HG02973 (cell line): Measurements from ENCODE around the gene TRPM6.
"Not testable (repeated sequence)": the region's sequence is repeated elsewhere in the genome, so short reads cannot be mapped to it uniquely, and the experiment has no call there.

ENCODE experiments used
- ATAC-seq: cut with Tn5 transposase; IDR thresholded peaks from one replicate; pipeline ENCODE4 v1.9.1; 2021; ENCODE audit warnings: moderate library complexity; ENCODE audit not compliant: unreplicated experiment

TRPM6 gene

GRCh38 chr9:74860247-74860646 is 27.5 kb downstream of the TRPM6 start:
- not testable (repeated sequence) for ATAC-seq

DNA sequence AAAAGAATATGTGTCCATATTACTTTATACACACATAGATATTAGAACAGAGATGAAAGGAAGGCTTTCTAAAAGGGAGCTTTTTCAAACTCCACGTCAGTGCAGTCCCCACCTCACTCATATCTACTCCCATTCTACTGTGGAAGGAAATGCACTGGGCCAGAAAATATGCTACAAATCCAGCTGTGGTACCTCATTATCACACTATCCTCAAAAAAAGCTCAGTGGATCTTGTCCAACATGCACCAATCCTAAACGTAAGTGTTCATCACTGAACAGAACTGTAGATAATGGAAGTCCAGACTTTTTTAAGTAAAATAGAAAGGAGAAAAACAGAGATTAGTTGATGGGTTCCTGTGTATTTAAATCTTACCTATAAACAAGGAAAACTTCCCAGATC is 27.9 kb downstream of the TRPM6 start:
- no peak for ATAC-seq

DNA sequence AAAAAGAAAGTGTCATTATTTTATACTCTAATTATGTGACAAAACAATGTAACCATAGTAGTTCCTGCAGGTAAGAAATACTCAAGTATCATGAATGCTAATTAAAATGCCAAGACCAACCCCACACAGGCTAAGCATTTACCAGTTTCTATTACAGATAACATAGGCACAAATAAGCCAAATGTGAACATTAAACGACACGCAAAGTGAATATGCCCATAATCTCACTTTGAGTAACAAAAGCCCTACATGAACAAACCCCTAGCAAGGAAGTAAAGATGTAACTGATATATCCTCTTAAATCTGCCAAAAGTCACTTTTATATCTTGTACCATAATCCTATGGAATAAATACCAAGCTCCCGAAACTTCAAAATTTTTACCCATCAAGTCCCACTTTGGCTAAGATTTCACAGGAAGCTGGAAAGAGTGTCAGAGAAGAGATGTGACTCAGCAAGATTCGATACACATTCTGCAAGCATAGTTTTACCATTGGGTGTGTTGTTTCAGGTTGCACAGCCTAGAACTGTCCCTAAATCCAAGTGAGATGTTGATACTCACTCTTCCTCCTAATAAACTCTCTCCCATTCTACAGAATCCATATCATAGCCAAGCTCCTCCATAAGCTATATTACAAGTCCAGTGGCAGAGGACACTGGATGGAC is 28.8 kb downstream of the TRPM6 start:
- no peak for ATAC-seq

DNA sequence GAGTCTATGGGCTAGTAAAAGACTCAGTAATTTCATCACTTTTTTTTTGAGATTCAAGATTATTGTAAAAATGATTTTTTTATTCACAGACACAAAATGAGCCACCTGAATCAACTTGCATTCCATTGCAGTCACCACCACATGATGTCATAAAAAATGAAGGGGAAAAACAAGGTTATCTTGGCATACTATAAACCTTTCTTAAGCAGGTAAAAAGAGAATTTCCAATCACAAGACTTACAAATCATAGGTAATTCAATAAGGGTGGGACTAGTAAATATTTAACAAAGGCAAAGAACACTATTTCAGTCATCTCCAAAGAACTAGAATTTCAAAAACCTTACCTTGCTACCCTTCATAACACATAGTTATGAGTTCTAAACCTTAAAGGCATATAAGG is 30.7 kb downstream of the TRPM6 start:
- no peak for ATAC-seq

- ATAC-seq: no peak
These were observed 32.6 kb downstream of the TRPM6 start for GRCh38 chr9:74855072-74855471.

DNA sequence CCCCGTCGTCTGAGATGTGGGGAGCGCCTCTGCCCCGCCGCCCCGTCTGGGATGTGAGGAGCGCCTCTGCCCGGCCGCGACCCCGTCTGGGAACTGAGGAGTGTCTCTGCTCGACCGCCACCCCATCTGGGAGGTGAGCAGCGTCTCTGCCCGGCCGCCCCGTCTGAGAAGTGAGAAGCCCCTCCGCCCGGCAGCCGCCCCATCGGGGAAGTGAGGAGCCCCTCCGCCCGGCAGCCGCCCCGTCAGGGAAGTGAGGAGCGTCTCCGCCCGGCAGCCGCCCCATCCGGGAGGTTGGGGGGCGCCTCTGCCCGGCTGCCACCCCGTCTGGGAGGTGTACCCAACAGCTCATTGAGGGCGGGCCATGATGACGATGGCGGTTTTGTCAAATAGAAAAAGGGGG is 34.7 kb downstream of the TRPM6 start:
- not testable (repeated sequence) for ATAC-seq

- no peak for ATAC-seq
These were observed 39.6 kb downstream of the TRPM6 start for GRCh38 chr9:74848153-74848525.

GRCh38 chr9:74847478-74848152 is 40.1 kb downstream of the TRPM6 start:
- ATAC-seq: no peak

DNA sequence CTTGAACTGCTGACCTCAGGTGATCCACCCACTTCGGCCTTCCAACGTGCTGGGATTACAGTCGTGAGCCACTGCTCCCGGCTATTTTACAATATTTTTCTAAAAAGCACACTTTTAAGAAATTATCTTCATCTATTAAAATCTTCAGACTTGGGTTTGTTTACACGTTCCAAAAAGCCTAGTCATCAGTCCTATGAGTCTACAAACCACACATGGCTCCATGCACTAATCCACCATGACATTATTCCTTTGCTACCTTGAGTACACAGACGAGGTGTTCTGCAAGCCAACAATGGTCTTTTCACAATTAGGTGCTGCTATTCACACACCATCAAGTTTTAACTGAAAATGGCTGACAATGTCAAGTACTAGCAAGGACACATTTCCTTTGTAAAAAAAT is 41.0 kb downstream of the TRPM6 start:
- no peak for ATAC-seq

- no peak for ATAC-seq
These were observed 49.4 kb downstream of the TRPM6 start for GRCh38 chr9:74838351-74838750.

DNA sequence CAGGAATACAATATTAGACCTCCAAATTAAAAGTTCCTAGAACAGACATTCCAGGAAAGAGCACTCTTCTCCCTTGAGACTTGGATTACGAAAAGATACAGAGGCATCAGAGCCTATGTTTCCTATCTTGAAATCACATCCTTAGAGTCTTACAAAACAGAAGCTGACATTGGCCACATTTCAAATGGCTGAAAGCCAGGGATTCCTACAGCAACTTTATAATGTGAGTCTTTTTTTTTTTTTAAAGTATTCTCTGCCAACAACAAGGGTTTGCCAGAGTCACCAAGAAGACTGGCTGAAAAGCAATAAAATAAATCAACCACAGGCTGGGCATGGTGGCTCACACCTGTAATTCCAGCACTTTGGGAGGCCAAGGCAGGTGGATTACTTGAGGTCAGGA is 63.1 kb downstream of the TRPM6 start:
- no peak for ATAC-seq

DNA sequence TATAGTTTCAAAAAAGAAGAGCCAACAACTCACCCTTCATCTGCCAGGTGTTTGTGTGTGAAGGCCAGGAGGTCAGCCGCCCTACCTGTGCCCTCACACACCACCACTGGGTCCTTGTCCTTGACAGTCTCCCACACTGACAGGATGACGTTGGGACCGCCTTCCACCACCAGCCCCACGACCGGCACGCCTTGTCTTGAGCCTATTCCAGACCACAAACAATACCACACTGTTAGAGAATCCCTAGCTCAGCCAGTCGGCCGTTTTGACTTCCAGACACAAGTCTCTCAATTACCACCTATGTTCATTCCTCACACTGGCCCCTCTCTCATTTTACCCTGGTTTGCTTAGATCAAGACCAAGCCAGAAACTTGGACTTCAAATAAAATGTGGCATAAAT is 66.1 kb downstream of the TRPM6 start:
- no peak for ATAC-seq

DNA sequence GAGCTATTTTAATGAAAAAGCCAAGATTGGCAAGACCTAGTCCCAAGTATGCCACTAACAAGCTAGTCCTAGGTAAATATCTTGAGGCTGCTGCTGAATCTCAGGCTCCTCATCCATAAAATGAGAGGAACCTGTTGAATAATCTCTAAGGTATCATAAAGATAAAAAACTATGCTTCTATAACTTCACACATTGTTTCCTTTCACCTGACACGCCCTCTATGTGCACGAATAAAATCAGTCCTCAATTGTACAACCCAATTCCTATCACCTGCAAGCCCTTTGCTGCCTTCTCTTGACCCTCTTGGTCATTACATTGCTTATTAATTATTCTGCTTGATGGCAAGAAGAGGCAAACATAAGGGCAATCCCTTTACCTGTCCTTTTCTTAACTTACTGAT is 69.9 kb downstream of the TRPM6 start:
- no peak for ATAC-seq

- no peak for ATAC-seq
These were observed 70.4 kb downstream of the TRPM6 start for GRCh38 chr9:74817281-74817810.

DNA sequence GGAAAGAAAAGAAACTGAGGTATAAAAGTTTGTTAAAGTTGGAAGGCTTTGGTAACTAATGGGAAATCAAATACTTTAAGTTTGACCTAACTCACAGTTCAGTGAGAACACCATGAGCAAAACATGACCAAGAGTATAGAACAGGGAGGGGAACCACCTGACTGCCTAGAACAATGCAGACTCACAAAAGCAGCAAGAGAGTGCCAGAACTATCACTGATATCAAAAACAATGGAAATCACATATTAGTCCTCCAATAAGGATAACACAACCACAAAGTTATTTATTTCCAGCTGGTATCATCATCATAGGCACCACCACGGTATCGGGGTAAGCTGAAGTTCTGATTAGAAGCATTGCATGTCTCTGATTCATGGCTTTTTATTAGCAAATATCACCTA is 77.5 kb downstream of the TRPM6 start:
- no peak for ATAC-seq

- no peak for ATAC-seq
These were observed 83.7 kb downstream of the TRPM6 start for GRCh38 chr9:74804018-74804385.

- ATAC-seq: no peak
These were observed 84.2 kb downstream of the TRPM6 start for GRCh38 chr9:74803376-74804017.

GRCh38 chr9:74800226-74800625 is 87.5 kb downstream of the TRPM6 start:
- no peak for ATAC-seq

DNA sequence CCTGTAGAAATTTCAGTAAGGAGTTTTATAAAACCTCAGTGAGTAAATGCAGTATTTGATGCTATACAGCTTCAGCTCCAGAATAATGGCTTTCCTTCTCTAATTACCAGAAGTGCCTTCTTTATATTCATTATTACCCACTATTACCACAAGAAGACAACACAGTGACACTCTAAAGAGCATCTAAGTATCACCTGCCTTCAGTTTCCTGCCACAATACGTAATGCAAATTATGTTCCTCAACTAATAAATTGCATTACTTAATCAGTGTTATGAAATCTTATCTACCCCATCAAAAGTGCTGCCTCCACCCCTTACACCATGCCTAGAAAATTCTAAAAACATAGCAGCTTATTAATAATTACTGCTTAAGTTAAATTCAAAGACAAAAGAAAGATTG is 91.9 kb downstream of the TRPM6 start:
- no peak for ATAC-seq

DNA sequence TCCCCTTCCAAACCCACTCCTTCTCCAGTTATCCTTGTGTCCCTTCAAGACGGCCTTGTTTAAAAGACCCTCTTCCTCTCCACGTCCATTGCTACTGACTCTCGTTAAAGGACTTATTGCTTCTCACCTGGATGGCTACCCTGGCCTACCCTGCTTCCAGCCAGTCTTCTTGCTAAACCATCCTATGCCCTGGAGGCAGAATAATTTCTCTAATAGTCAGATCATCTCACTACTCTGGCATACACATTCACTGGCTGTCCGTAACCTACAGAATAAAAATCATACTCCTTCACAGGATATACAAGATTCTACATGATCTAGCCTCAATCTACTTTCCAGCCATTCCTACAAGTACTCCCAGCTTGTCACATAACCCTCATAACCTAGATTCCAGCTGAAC is 92.6 kb downstream of the TRPM6 start:
- no peak for ATAC-seq

- ATAC-seq: no peak
These were observed 103.2 kb downstream of the TRPM6 start for GRCh38 chr9:74784506-74784905.

GRCh38 chr9:74783408-74783807 is 104.3 kb downstream of the TRPM6 start:
- ATAC-seq: no peak
